ENCODE data around the gene ZNF766. TPM values are rescaled to one million over a fixed set of nuclear protein-coding genes. Genes with fewer than 3 reads are reported as not detected.

The ZNF766 gene
- total RNA-seq, 1 experiment from 2014 or later: 32.9 TPM

GRCh38 chr19:52221831-52222375, 47.5 kb upstream of the ZNF766 start (continued):
- TF ChIP-seq PRDM15 (CRISPR knock-in tag; IDR thresholded peaks at IDR 0.05): no peak
- no peak for TF ChIP-seq GRHL2 (CRISPR knock-in tag; IDR thresholded peaks at IDR 0.05; ENCODE audit: insufficient replicate concordance, severe bottlenecking)
- no peak for TF ChIP-seq ZNF317 (CRISPR knock-in tag; IDR thresholded peaks at IDR 0.05; ENCODE audit: borderline replicate concordance, low read depth)
- no peak for TF ChIP-seq PRRX2 (CRISPR knock-in tag; IDR thresholded peaks at IDR 0.05)
- no peak for TF ChIP-seq TEAD4 (CRISPR knock-in tag; IDR thresholded peaks at IDR 0.05)
- no peak for TF ChIP-seq SP1 (CRISPR knock-in tag; conservative IDR thresholded peaks at IDR 0.05)

- CTCF ChIA-PET: no interaction called here
- H3K27me3 Mint-ChIP-seq (ENCODE audit: low read depth): no peaks in the 10 kb centered on the region
- POLR2A ChIA-PET: no interaction called here
These were observed 45.2 kb upstream of the ZNF766 start for GRCh38 chr19:52224211-52224610.

More at GRCh38 chr19:52224211-52224610, 45.2 kb upstream of the ZNF766 start:
- no peak overlapping the region for H3K27ac Mint-ChIP-seq
- peaks cover 90% of the 10 kb centered on the region for H3K36me3 Mint-ChIP-seq
- TF ChIP-seq ATF1 (CRISPR knock-in tag; IDR thresholded peaks at IDR 0.05) (no peak), NFE2L1 (CRISPR knock-in tag; IDR thresholded peaks at IDR 0.05) (no peak), IRF1 (CRISPR knock-in tag; IDR thresholded peaks at IDR 0.05) (no peak), ELF4 (CRISPR knock-in tag; IDR thresholded peaks at IDR 0.05; ENCODE audit: low read depth) (no peak), NR2C2 (CRISPR knock-in tag; IDR thresholded peaks at IDR 0.05) (no peak), PRRX2 (CRISPR knock-in tag; IDR thresholded peaks at IDR 0.05) (no peak), E2F5 (CRISPR knock-in tag; IDR thresholded peaks at IDR 0.05) (no peak), SP1 (CRISPR knock-in tag; conservative IDR thresholded peaks at IDR 0.05) (no peak), CDX4 (CRISPR knock-in tag; IDR thresholded peaks at IDR 0.05; ENCODE audit: borderline replicate concordance) (no peak), OVOL2 (CRISPR knock-in tag; IDR thresholded peaks at IDR 0.05; ENCODE audit: borderline replicate concordance) (no peak), ZNF416 (CRISPR knock-in tag; IDR thresholded peaks at IDR 0.05) (no peak), CBFB (CRISPR knock-in tag; IDR thresholded peaks at IDR 0.05; ENCODE audit: low read depth) (no peak), ZBTB43 (CRISPR knock-in tag; IDR thresholded peaks at IDR 0.05) (no peak), RELA (CRISPR knock-in tag; IDR thresholded peaks at IDR 0.05; ENCODE audit: borderline replicate concordance) (no peak), ATF3 (CRISPR knock-in tag; conservative IDR thresholded peaks at IDR 0.05) (no peak), ZNF219 (CRISPR knock-in tag; IDR thresholded peaks at IDR 0.05; ENCODE audit: borderline replicate concordance) (no peak), GTF2I (CRISPR knock-in tag; conservative IDR thresholded peaks at IDR 0.05) (no peak)
- no peaks in the 10 kb centered on the region for H3K4me1 Mint-ChIP-seq
- H3K4me3 Mint-ChIP-seq: no peak overlapping the region
- ATAC-seq (no peak), DNase-seq (ENCODE audit: low spot score) (no peak)
- H3K9me3 Mint-ChIP-seq: no peaks in the 10 kb centered on the region
